Panc1 (cell line): ENCODE measurements around the gene RGS6. TPM values are rescaled to one million over a fixed set of nuclear protein-coding genes. Genes with fewer than 3 reads are reported as not detected.

Experiments used
- ATAC-seq: fragments of 200-7000 bp; cut with Tn5 transposase; 2 replicates; pipeline ENCODE4 v1.9.1; 2020; ENCODE audit warnings: mild to moderate bottlenecking, moderate library complexity
- BruUV-seq: library from RNA; stranded (reverse); fragments of 400-500 nt; replicated peaks from 2 replicates; lab custom pipeline; 2021; lab: Mats Ljungman, UMichigan
- CTCF ChIA-PET: fragments of 300-600 bp; sonication (Branson Sonifier 250); formaldehyde crosslinking; loops from one replicate; lab custom pipeline; 2022; ENCODE audit warnings: antibody characterized with exemption; lab: Charles Lee
- POLR2A ChIA-PET: fragments of 300-600 bp; sonication (Branson Sonifier 250); formaldehyde crosslinking; loops from one replicate; lab custom pipeline; 2022; ENCODE audit warnings: antibody characterized with exemption; lab: Charles Lee
- DNase-seq: peaks from one replicate; pipeline ENCODE4 v3.0.0-alpha.2; 2010; ENCODE audit warnings: low read depth, low spot score
- H3K27ac ChIP-seq: 2 replicates; pipeline ENCODE4 v1.5.1; 2011; ENCODE audit warnings: mild to moderate bottlenecking, low read length, inconsistent platforms
- H3K27me3 ChIP-seq: fragments of 200-500 bp; sonication (Bioruptor generic); 2 replicates; pipeline ENCODE4 v1.6.0; 2014; ENCODE audit warnings: low read length, inconsistent platforms; ENCODE audit not compliant: control insufficient read depth, insufficient read depth
- H3K36me3 ChIP-seq: fragments of 200-500 bp; sonication (Bioruptor generic); 2 replicates; pipeline ENCODE4 v1.5.1; 2014; ENCODE audit warnings: inconsistent platforms, mild to moderate bottlenecking, low read length, moderate library complexity; ENCODE audit not compliant: control insufficient read depth, insufficient read depth
- H3K4me1 ChIP-seq: 2 replicates; pipeline ENCODE4 v1.5.1; 2011; ENCODE audit warnings: inconsistent platforms, mild to moderate bottlenecking, low read length, moderate library complexity; ENCODE audit not compliant: control insufficient read depth, insufficient read depth
- H3K4me3 ChIP-seq, 2 experiments: 2 replicates each; pipeline ENCODE4 v1.5.1; 2011 to 2012; ENCODE audit warnings: low read depth in 2 of 2, low read length in 2 of 2, mild to moderate bottlenecking in 2 of 2, inconsistent platforms in 1 of 2, moderate library complexity in 1 of 2
- H3K9me3 ChIP-seq: fragments of 200-500 bp; sonication (Bioruptor generic); 2 replicates; pipeline ENCODE4 v1.5.1; 2014; ENCODE audit warnings: low read depth, mild to moderate bottlenecking, inconsistent platforms, low read length, moderate library complexity; ENCODE audit not compliant: control insufficient read depth, insufficient read depth
- CTCF ChIP-seq: fragments of 450-650 bp; IDR thresholded peaks from 2 replicates; pipeline ENCODE4 v1.5.1; 2017; ENCODE audit warnings: mild to moderate bottlenecking
- POLR2AphosphoS5 ChIP-seq: IDR thresholded peaks from 2 replicates; pipeline ENCODE4 v1.6.1; 2012; ENCODE audit warnings: mild to moderate bottlenecking, low read depth, low read length, moderate library complexity
- SIN3A ChIP-seq: IDR thresholded peaks from 2 replicates; pipeline ENCODE4 v1.6.1; 2012; ENCODE audit warnings: low read depth, mild to moderate bottlenecking, low read length, moderate library complexity, borderline replicate concordance; ENCODE audit not compliant: insufficient read depth
- TCF7L2 ChIP-seq: IDR thresholded peaks from 2 replicates; pipeline ENCODE4 v1.6.1; 2011; ENCODE audit warnings: mild to moderate bottlenecking, low read depth, low read length, inconsistent platforms
- in situ Hi-C: cut with HindIII; loops from 2 replicates; pipeline ENCODE4 v1.10.0; 2016; ENCODE audit warnings: low sequenced_read_pairs, low pct_unique_long_range_greater_than_20kb
- intact Hi-C: fragments of 100-400 bp; cut with micrococcal nuclease; formaldehyde crosslinking; loops from one replicate; pipeline ENCODE4 v1.10.0; 2022; ENCODE audit not compliant: unreplicated experiment
- total RNA-seq: library from RNA; stranded (reverse); gene quantifications from one replicate; pipeline ENCODE4 v1.2.1, GENCODE V29; 2021; ENCODE audit not compliant: unreplicated experiment
- TF ChIP-seq, protein P1 (sequence below), 2 experiments: IDR thresholded peaks; 2 replicates each; pipeline ENCODE4 v1.6.1; 2011 to 2012; ENCODE audit warnings: low read depth in 2 of 2, control low read depth in 1 of 2, low read length in 1 of 2, mild to moderate bottlenecking in 1 of 2, moderate library complexity in 1 of 2; ENCODE audit not compliant: insufficient read depth in 1 of 2

Gene RGS6
- total RNA-seq, 1 experiment from 2014 or later: not detected

DNA sequence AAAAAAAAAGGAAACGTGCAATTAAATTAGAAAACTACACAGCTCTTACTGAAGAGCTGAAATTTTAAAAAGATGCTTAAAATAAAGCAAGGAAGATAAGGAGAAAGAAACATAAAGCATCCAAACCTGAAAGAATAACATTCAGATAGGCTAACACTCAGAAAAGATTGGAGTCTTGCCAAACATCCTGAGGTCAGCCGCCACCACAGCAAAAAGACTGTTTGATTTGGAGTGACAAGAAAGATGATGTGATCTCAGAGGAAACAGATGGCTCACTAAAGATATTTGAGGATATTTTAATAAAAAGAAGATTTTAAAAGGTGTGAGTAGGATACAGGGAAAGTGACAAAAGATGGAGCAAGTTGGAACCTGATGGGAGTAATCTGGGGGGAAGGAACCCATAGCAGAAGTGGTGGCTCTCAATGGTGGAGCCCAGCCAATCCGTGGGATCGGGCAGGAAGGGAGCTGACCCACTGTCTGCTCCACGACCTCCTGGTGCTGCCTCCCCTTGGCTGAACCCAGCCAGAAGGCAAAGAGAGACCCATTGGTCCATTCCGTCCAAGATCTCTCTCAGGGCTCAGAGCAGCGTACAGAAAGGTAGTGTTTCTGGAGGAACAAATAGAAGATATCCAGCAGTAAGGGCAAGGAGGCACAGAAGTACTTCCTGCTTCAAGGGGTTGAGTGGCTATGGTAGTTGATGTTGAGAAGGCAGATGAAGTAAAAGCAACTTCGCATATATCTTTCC, 469.6 kb downstream of the RGS6 start:
- no TSS peak for BruUV-seq
- no peaks in the 10 kb centered on the region for H3K9me3 ChIP-seq
- no peak overlapping the region for H3K27ac ChIP-seq
- DNase-seq: no peak
- no peaks in the 10 kb centered on the region; the same call in 1 of the 2 replicates for H3K27me3 ChIP-seq
- intact Hi-C loops (no loop called here), in situ Hi-C loops (no loop called here)
- no peaks in the 10 kb centered on the region for H3K4me1 ChIP-seq
- POLR2A ChIA-PET: no interaction called here
- TF ChIP-seq POLR2AphosphoS5: no peak
- TF ChIP-seq, protein P1, sequence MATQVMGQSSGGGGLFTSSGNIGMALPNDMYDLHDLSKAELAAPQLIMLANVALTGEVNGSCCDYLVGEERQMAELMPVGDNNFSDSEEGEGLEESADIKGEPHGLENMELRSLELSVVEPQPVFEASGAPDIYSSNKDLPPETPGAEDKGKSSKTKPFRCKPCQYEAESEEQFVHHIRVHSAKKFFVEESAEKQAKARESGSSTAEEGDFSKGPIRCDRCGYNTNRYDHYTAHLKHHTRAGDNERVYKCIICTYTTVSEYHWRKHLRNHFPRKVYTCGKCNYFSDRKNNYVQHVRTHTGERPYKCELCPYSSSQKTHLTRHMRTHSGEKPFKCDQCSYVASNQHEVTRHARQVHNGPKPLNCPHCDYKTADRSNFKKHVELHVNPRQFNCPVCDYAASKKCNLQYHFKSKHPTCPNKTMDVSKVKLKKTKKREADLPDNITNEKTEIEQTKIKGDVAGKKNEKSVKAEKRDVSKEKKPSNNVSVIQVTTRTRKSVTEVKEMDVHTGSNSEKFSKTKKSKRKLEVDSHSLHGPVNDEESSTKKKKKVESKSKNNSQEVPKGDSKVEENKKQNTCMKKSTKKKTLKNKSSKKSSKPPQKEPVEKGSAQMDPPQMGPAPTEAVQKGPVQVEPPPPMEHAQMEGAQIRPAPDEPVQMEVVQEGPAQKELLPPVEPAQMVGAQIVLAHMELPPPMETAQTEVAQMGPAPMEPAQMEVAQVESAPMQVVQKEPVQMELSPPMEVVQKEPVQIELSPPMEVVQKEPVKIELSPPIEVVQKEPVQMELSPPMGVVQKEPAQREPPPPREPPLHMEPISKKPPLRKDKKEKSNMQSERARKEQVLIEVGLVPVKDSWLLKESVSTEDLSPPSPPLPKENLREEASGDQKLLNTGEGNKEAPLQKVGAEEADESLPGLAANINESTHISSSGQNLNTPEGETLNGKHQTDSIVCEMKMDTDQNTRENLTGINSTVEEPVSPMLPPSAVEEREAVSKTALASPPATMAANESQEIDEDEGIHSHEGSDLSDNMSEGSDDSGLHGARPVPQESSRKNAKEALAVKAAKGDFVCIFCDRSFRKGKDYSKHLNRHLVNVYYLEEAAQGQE (IDR thresholded peaks at IDR 0.05; ENCODE audit: insufficient read depth in 1 of 2, low read depth in 2 of 2, low read length in 1 of 2): no peak
- TF ChIP-seq CTCF: no peak
- TF ChIP-seq TCF7L2: no peak
- TF ChIP-seq SIN3A: no peak
- no peaks in the 10 kb centered on the region for H3K36me3 ChIP-seq
- no peak overlapping the region for H3K4me3 ChIP-seq
- ATAC-seq: no peak
- CTCF ChIA-PET: no interaction called here

- H3K27me3 ChIP-seq: no peaks in the 10 kb centered on the region; the same call in 1 of the 2 replicates
- in situ Hi-C loops: no loop called here
- H3K27ac ChIP-seq: no peak overlapping the region
- no peaks in the 10 kb centered on the region for H3K36me3 ChIP-seq
- ATAC-seq (no peak), DNase-seq (no peak)
- BruUV-seq: no TSS peak
- ChIA-PET CTCF (no interaction called here), POLR2A (no interaction called here)
- no peak overlapping the region for H3K4me3 ChIP-seq
- no peaks in the 10 kb centered on the region for H3K4me1 ChIP-seq
- TF ChIP-seq SIN3A (no peak), CTCF (no peak), POLR2AphosphoS5 (no peak), TCF7L2 (no peak)
- TF ChIP-seq, protein P1 (IDR thresholded peaks at IDR 0.05; ENCODE audit: insufficient read depth in 1 of 2, low read depth in 2 of 2, low read length in 1 of 2): no peak
- H3K9me3 ChIP-seq: no peaks in the 10 kb centered on the region
- intact Hi-C loops: no loop called here
Measured at GRCh38 chr14:72402377-72402772, 470.1 kb downstream of the RGS6 start.
